Activated CD4-positive, alpha-beta T cell treated with anti-CD3 and anti-CD28 coated beads for 48 hours (primary cell): ENCODE results near the gene CLINT1.

Experiments used
- DNase-seq: peaks from one replicate; pipeline ENCODE4 v3.0.0-alpha.2; 2020

The CLINT1 gene

DNA sequence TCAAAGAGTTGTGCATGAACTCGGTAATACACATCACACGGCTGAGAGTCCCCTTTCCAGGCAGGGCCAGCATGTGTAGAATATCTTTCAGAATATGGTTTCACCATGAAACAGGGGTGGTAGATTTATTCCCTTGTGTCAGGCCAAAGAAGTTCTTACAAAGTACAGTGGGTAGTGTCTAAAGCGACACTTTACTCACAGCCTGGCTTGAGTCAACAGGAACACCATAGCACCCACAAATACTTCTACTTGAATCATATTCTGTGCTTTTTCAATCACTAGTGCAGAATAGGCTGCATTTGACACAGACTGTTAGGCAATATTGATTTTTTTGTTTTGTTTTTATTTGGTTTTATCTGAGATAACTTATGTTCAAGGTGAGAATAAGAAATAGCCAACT, 102.8 kb downstream of the CLINT1 start:
- no peak for DNase-seq

DNA sequence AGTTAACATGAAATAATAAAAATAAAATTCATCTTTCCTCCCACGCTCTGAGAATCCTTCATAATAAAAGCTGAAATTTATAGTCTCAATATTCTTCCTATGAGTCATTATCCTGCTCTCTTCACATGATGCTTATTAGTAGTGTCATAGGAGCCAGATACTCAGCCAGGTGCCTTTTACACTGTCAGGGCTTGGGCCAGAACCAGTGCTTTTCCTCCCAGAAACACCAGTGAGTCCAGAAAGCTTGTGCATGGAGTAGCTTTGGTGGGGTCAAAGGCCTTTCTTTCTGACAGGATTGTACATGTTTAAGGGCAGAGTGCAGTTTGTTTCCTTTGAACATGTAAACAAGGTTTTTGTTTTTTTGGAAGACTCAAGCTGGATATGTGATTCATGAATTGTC, 108.6 kb downstream of the CLINT1 start:
- DNase-seq = no peak

DNA sequence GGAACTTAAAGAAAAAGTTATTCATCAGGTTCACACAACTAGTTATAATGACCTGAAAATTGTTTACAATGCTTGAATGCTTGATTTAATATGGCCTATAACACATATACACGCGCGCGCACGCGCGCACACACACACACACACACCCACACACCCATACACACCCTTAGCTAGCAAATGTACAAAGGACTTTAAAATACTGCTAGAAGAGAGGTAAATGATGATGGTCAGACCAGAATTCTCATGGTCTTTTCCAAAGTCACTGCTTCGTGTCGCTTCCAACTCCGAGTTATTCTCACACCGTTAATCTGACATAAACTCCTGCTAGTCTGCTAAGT, 109.5 kb downstream of the CLINT1 start:
- DNase-seq = no peak

DNA sequence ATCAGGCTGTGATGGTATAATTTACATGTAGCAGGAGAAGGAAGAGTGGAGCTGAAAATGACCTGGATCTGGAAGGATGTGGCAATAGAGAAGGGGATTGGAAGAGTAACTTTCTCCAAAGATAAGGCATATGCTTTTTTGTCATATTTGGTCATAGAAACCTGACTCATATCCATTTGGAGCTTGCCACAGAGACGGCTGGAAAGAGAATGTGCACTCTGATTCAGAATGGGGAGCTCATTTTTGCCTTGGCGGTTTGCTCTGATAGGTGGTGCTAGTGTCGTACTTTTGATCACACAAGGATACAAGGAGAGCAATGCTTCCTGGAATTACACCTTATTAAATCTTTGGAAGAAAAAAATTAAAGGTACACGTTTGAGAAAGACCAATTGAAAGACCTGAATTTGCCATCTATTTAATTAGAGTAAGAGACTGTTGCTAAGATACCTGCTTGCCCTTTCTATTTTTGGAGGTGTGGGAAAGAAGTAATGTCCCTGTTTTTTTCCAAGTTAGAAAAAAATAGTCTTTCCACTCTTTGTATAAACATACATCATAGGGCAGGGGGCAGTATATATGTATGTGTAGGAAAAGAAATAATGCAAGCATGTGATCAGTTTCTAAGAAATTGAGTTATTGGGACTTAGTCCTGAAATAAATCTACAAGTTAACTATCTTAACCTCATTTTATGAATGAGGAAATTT, 110.0 kb downstream of the CLINT1 start:
- peak; percentile 30 for DNase-seq

DNA sequence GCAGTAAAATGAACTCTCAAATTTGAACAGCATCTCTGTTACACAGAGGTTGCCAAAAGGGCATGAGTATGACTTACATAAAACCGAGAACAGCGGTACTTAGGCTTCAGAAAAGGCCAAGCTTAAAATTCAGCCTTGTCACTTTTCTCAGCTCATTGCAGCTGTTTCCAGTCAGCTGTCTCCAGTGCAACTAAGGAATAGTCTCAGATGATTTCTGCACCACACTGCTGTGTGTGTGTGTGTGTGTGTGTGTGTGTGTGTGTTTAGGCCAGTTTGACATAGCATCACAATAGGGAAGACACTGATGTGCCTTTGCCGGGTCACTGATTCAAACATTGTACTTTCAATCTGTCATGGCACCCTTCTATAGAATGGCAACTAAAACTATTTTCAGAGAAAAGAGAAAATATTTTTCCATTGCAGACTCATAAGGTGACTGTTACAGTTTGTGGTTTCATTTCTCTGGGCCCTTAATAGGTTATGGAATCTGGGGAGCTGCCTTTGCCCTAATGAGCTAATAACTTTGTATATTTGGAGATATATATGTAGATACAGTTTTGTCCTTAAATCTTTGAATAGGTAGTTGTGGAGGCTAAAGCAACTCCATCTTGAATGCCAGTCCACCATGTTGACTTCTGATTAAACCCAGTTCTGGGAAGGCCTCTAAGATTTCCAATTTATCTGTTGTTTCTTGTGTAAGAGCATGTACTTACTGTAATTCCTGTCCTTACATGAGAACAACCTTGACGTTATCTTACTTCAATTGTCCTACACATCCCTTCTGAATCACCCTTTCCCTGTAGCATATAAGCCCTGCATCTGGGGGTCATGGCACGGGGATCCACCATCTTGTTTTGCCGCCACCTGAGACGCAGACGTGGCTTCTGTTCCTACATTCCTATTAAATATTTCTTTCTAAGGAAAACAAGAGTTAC, 110.9 kb downstream of the CLINT1 start:
- peak; percentile 19 for DNase-seq

DNA sequence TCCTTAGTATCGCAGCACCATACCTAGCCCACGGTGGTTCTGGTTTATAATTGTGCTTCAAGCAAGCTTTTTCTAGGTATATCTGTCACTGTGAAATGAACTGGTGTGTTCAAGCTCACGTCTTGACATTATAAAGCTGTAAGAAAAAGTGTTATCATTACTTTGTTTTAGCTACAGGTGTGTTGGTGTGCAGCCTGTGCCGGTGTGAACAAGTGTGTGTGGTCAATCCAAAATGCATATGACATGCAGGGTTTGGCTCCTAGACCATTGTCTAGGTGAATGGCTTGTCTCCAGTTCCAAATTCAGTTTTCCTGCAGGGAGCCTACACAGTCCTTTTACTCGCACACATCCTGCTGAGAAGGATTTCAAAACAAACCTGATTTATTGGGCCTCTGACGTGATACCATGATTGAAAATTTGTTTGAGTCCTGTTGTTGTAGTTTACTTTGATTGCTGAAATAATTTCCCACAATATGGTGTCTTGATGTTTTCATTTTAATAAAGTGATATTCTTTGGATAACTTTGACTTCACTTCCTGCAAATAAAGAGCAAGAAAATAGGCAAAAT, 111.7 kb downstream of the CLINT1 start:
- DNase-seq = no peak

DNA sequence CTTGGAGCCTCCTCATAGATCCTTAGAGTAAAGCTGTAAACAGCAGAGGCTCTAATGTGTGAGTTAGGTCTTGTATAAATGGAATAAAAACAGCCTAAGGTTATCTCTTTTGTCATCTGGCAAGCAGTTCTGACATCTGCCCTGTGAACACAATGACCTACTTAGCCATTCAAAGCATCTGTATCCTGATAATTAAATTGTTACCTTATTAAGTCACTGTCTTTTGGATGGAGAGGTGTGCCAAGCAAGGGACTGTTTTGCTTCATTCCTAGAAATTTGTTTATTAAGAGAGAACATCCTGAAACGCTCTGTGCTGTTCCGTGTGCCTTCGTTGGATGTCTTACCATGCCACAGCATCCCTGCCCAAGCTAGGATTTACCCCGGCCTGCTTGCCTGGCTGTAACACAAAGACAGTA, 113.9 kb downstream of the CLINT1 start:
- no peak for DNase-seq

DNA sequence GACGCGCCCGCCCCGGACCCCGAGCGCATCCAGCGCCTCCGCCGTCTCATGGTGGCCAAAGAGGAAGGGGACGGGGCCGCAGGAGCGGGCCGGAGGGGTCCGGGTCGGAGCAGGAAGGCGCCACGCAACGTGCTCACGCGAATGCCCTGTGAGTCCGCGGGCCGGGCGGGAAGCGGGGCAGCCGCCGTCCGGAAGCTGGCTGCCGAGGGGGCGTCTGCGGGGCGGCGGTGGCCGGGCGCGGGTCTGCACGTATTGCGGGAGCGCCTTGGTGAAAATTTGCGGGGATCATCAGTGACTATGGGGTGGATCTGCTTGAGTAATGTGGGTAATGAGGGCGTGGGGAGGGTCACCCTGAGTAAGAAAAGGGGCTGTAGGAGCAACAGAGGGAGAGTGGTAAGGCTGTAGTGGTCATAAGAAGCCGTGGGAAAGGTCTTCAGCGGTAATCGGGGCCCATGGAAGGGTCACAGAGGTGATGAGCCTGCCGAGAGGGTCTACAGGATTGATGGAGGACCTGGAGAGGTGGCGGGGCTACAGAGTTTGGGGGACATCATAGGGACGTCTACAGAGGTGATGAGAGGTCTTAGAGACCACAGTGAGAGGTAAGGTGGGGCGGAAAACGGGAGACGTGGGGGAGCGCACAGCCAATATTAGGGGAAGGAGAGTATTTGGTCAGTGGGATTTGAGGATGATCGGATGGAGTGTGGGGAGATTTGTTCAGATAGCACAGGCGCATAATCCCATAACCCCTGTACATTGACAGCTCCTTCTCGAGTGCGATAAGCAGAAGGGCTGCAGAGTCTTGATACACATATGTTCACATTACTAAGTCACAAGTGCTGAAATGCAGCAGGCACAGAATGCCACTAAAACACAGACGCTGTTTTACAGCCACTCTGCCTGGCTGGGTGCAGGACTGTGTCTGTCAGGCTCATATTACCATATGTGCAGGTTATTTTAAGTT, 114.6 kb downstream of the CLINT1 start:
- peak; percentile 36 for DNase-seq

DNA sequence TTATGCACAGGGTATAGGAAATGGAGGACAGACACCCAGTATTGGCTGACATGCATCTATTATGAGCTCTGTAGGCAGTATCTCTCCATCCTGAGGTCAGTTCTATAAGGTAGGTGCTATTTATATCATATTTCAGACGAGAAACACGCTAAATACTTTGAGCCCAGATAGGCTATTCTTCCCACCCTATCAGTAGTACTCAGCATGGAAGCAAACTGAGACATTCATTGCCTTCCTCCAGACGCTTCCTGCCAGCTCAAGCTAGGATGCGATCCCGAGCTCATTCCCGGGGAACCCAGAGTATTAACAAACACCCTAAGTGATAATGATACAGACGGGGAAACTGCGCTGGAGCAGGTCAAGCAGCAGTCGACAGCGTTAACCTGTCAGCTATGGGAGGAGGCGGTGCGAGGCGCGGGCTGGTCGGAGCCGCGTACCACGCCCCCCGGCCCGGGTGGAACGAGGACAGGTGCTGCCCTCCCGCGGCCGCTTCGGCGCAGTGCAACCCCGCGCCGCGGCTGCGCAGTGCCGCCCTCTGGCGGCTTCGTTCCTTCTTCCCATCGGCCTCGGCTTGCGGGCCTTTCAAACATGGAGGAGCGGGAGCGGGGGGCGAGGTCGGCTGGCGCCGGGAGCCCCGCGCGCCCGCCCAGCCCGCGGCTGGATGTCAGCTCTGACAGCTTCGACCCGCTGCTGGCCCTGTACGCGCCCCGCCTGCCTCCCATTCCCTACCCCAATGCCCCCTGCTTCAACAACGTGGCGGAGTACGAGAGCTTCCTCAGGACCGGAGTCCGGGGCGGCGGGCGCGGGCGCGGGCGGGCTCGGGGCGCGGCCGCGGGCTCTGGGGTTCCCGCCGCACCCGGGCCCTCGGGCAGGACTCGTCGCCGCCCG, 115.5 kb downstream of the CLINT1 start, which contains the start of gene LSM11:
Gene LSM11 (plus strand): TSS at position 550 of the 888 bp plus-strand sequence. CDS start 39 bp downstream, at position 589.
- DNase-seq = peak; percentile 93

DNA sequence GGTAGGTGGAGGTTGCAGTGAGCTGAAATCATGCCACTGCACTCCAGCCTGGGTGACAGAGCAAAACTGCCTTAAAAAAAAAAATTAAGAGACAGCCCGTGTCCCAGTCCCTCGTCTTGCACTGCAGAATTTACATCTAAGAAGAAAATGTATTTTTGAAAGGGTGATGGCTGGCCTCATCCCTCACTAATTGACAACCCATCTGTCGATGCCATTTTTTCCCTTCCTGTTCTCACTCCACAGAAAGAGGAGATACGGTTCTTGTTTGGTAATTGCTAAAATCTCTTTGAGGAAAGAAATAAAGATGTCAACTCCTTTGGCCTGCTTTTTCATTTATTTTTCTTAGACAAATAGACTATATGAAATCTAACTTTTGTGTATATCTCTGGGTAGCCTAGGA, 117.8 kb downstream of the CLINT1 start:
- DNase-seq = no peak

DNA sequence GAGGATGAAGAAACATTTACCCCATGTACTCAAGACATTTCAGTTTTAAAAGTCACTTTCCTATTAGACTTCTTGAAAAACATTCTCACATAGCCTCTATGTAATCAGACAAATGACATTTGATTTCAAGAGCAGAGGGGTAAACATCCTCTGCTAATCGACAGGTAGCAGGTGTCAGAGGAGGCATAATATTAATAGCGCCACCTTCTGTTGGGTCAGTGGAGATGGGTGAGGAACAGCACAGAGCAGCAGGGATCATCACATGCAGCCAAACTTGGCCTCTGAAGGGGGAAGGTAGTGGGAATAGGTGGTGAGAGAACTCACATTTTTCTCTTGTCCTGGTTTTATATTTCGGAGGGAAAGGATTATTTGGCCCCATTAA, 118.7 kb downstream of the CLINT1 start:
- DNase-seq = peak; percentile 23

DNA sequence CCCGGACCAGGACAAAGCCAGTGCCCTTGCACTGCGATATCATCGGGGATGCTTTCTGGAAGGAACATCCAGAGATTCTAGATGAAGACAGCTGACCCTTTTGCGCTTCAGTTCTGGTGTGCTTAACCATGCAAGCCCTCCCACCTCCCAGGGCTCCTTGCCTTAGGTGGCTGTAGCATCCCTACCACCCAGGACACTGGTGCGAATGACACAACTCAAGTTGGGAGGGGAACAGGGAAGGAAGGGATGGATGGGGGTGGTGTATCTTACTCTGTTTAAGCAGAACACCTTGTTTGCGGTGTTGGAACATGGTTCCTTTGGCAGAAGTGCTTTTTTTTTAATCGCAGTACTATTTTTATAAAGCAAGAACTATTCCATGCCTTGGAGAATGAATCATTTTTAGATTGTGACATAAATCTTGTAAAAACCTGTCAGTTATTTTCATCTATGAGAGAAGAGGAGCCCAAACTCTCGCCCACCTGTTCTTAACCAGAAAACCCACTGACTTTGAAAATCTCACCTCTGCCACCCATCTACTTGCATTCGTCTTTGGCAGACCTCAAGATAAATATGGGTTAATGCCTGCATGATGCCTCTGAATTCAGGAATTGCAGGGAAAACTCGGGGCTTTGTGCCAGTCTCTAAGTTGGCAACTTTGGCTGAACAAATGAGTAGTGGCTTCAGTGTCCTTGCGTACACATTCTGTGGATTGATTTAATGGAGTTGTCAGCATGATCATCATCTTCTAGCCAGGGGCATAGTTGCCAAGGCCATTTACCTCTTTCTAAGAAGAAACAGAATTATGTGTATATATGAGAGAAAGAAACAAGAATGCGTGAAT, 119.3 kb downstream of the CLINT1 start:
- DNase-seq = no peak

DNA sequence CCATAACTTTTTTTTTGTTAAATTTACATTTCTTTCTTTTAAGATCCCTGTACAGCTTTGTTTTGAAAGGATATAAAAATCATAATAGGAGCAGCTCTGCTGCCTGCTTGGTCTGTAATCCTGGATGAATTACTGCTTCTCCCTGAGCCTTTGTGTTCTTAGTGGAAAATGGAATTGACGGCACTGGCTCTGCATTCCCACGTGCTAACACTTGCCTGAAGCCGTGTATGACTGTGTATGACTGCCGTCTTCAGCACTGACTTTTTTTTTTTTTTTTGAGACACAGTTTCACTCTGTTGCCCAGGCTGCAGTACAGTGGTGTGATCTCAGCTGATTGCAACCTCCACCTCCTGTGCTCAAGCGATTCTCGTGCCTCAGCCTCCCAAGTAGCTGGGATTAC, 123.0 kb downstream of the CLINT1 start:
- no peak for DNase-seq
